SK-N-SH (cell line): ENCODE measurements around the gene DIRAS1. TPM values are rescaled to one million over a fixed set of nuclear protein-coding genes. Genes with fewer than 3 reads are reported as not detected.
A peak's percentile ranks its signal among the peaks of the same experiment; 100 is the strongest.

Source experiments
- CTCF ChIA-PET: fragments of 300-600, 350-600 bp; formaldehyde crosslinking; extraction: SDS; loops from one replicate; lab custom pipeline; 2021; lab: Yijun Ruan, JAX
- POLR2A ChIA-PET: fragments of 350-600 bp; sonication (Branson Sonifier 250); formaldehyde crosslinking; extraction: SDS; loops from one replicate; lab custom pipeline; 2020; ENCODE audit warnings: antibody characterized with exemption, inconsistent platforms; lab: Yijun Ruan, JAX
- DNase-seq: peaks from one replicate; pipeline ENCODE4 v3.0.0; 2012
- H2AFZ ChIP-seq: fragments of 200-600 bp; sonication (generic); 2 replicates; pipeline ENCODE4 v1.8.1; 2016; ENCODE audit warnings: antibody characterized with exemption, mild to moderate bottlenecking, low read depth
- H3F3A ChIP-seq: fragments of 200-600 bp; sonication (generic); replicated peaks from 2 replicates; pipeline ENCODE3; 2016; ENCODE audit warnings: antibody characterized with exemption, mild to moderate bottlenecking; ENCODE audit not compliant: insufficient read depth
- H3K27ac ChIP-seq, 2 experiments: fragments of 200-500 bp in 1 of 2; fragments of 200-600 bp in 1 of 2; sonication (Bioruptor generic) in 1 of 2; sonication (generic), shearing (Covaris generic) in 1 of 2; 2 replicates each; pipeline versions ENCODE4 v1.5.1 to v1.6.1; 2014 to 2016; ENCODE audit warnings: low read depth in 2 of 2, inconsistent platforms in 1 of 2, low read length in 1 of 2, mild to moderate bottlenecking in 1 of 2, mixed read lengths in 1 of 2
- H3K27me3 ChIP-seq: fragments of 200-600 bp; sonication (generic), shearing (Covaris generic); 2 replicates; pipeline ENCODE4 v1.6.1; 2016; ENCODE audit warnings: mixed run types; ENCODE audit not compliant: insufficient read depth
- H3K36me3 ChIP-seq, 2 experiments: fragments of 200-500 bp in 1 of 2; fragments of 200-600 bp in 1 of 2; sonication (Bioruptor generic) in 1 of 2; sonication (generic) in 1 of 2; replicated peaks in 1 of 2; 2 replicates each; pipeline versions ENCODE3 to v1.5.1; 2014 to 2016; ENCODE audit warnings: low read length in 1 of 2, mild to moderate bottlenecking in 1 of 2; ENCODE audit not compliant: insufficient read depth in 2 of 2, control insufficient read depth in 1 of 2
- H3K4me1 ChIP-seq, 2 experiments: fragments of 200-500 bp in 1 of 2; fragments of 200-600 bp in 1 of 2; sonication (Bioruptor generic) in 1 of 2; sonication (generic), shearing (Covaris generic) in 1 of 2; 2 replicates each; pipeline versions ENCODE4 v1.5.1 to v1.6.1; 2014 to 2016; ENCODE audit warnings: low read depth in 1 of 2, low read length in 1 of 2, mixed run types in 1 of 2; ENCODE audit not compliant: insufficient read depth in 2 of 2, control insufficient read depth in 1 of 2
- H3K4me2 ChIP-seq: fragments of 200-600 bp; sonication (generic), shearing (Covaris generic); 2 replicates; pipeline ENCODE4 v1.6.1; 2017; ENCODE audit warnings: mixed run types
- H3K4me3 ChIP-seq, 2 experiments: fragments of 200-500 bp in 1 of 2; fragments of 200-600 bp in 1 of 2; sonication (Bioruptor generic) in 1 of 2; sonication (generic), shearing (Covaris generic) in 1 of 2; 2 replicates each; pipeline versions ENCODE4 v1.5.1 to v1.8.1; 2014 to 2016; ENCODE audit warnings: low read depth in 2 of 2, inconsistent platforms in 1 of 2, low read length in 1 of 2, mild to moderate bottlenecking in 1 of 2, mixed read lengths in 1 of 2, moderate library complexity in 1 of 2
- H3K79me2 ChIP-seq: fragments of 200-600 bp; sonication (generic); 2 replicates; pipeline ENCODE4 v1.8.1; 2017; ENCODE audit warnings: mild to moderate bottlenecking; ENCODE audit not compliant: insufficient read depth
- H3K9ac ChIP-seq: fragments of 200-600 bp; sonication (generic); 2 replicates; pipeline ENCODE4 v1.6.1; 2017; ENCODE audit warnings: mixed run types
- H3K9me2 ChIP-seq: fragments of 200-600 bp; sonication (generic); 2 replicates; pipeline ENCODE4 v1.6.1; 2017; ENCODE audit warnings: mixed run types
- H3K9me3 ChIP-seq: fragments of 200-600 bp; sonication (generic); 2 replicates; pipeline ENCODE4 v1.6.1; 2017; ENCODE audit warnings: mixed run types, mild to moderate bottlenecking, moderate library complexity
- H4K20me1 ChIP-seq: fragments of 200-600 bp; sonication (generic); 2 replicates; pipeline ENCODE4 v1.6.1; 2017; ENCODE audit warnings: mild to moderate bottlenecking, mixed run types; ENCODE audit not compliant: insufficient read depth
- CHD2 ChIP-seq: fragments of 150-350 bp; IDR thresholded peaks from 2 replicates; pipeline ENCODE4 v1.6.1; 2018; ENCODE audit warnings: low read length; ENCODE audit not compliant: partially characterized antibody
- ELF1 ChIP-seq: IDR thresholded peaks from 2 replicates; pipeline ENCODE4 v1.4.0; 2012
- GABPA ChIP-seq: IDR thresholded peaks from 2 replicates; pipeline ENCODE4 v1.4.0; 2012; ENCODE audit warnings: low read depth, mild to moderate bottlenecking
- GATA2 ChIP-seq: sonication (generic); formaldehyde crosslinking; IDR thresholded peaks from 2 replicates; pipeline ENCODE4 v1.5.0; 2020; ENCODE audit warnings: mild to moderate bottlenecking, missing genetic modification reagents
- JUND ChIP-seq: IDR thresholded peaks from 2 replicates; pipeline ENCODE4 v1.4.0; 2012
- MAX ChIP-seq: IDR thresholded peaks from 2 replicates; pipeline ENCODE4 v1.4.0; 2012; ENCODE audit warnings: low read depth
- MXI1 ChIP-seq: IDR thresholded peaks from 2 replicates; pipeline ENCODE4 v1.6.1; 2012; ENCODE audit warnings: mild to moderate bottlenecking, low read depth, low read length, improper control_type of control experiment
- NFIC ChIP-seq: IDR thresholded peaks from 2 replicates; pipeline ENCODE4 v1.4.0; 2012; ENCODE audit warnings: borderline replicate concordance
- NRF1 ChIP-seq: IDR thresholded peaks from 2 replicates; pipeline ENCODE4 v1.6.1; 2012; ENCODE audit warnings: low read depth, mild to moderate bottlenecking, low read length
- POLR2AphosphoS5 ChIP-seq: IDR thresholded peaks from 2 replicates; pipeline ENCODE4 v1.6.1; 2012; ENCODE audit warnings: low read depth, low read length
- RAD21 ChIP-seq: IDR thresholded peaks from 2 replicates; pipeline ENCODE4 v1.6.1; 2012; ENCODE audit warnings: mild to moderate bottlenecking, low read length
- RCOR1 ChIP-seq: fragments of 150-350 bp; IDR thresholded peaks from 2 replicates; pipeline ENCODE4 v1.6.1; 2017; ENCODE audit warnings: antibody characterized with exemption, low read length
- RXRA ChIP-seq: IDR thresholded peaks from 2 replicates; pipeline ENCODE4 v1.4.0; 2012; ENCODE audit warnings: low read depth, mild to moderate bottlenecking, borderline replicate concordance
- SIN3A ChIP-seq: IDR thresholded peaks from 2 replicates; pipeline ENCODE4 v1.6.1; 2012; ENCODE audit warnings: low read depth, mild to moderate bottlenecking, low read length, moderate library complexity, borderline replicate concordance
- SMC3 ChIP-seq: IDR thresholded peaks from 2 replicates; pipeline ENCODE4 v1.6.1; 2012; ENCODE audit warnings: low read depth, low read length, improper control_type of control experiment
- TAF1 ChIP-seq: IDR thresholded peaks from 2 replicates; pipeline ENCODE4 v1.6.1; 2012; ENCODE audit warnings: low read depth, mild to moderate bottlenecking, low read length, moderate library complexity, borderline replicate concordance
- TEAD4 ChIP-seq: IDR thresholded peaks from 2 replicates; pipeline ENCODE4 v1.4.0; 2012; ENCODE audit warnings: mild to moderate bottlenecking, borderline replicate concordance; ENCODE audit not compliant: insufficient read depth
- USF2 ChIP-seq: fragments of 150-350 bp; IDR thresholded peaks from 2 replicates; pipeline ENCODE4 v1.6.1; 2017; ENCODE audit warnings: antibody characterized with exemption, low read length, low read depth, borderline replicate concordance
- WGBS: methylation state at CpG from one replicate; pipeline ENCODE4 v1.1.6; 2017; ENCODE audit warnings: low lambda C conversion rate; 5-methylcytosine and 5-hydroxymethylcytosine counted together
- polyA plus RNA-seq, 3 experiments: library from polyadenylated mRNA; depleted of rRNA; stranded (reverse); fragments of >200 nt; gene quantifications; 2 replicates each; pipeline ENCODE4 v1.2.3, GENCODE V29; 2012
- TF ChIP-seq, protein P1 (sequence below): IDR thresholded peaks from 2 replicates; pipeline ENCODE4 v1.4.0; 2012; ENCODE audit warnings: low read depth, borderline replicate concordance
- TF ChIP-seq, protein P2 (sequence below): IDR thresholded peaks from 2 replicates; pipeline ENCODE4 v1.4.0; 2012; ENCODE audit warnings: low read depth, borderline replicate concordance

The DIRAS1 gene
- polyA plus RNA-seq, 1 of the 3 experiments (the other 2 are of a cell fraction): 9.0 TPM

- no peak overlapping the region for H3K27ac ChIP-seq
- H3K4me3 ChIP-seq: peak overlapping the region in 1 of 2 experiments; percentile 94; a peak in 1 of 4 replicates
- H2AFZ ChIP-seq: no peak overlapping the region
Measured at GRCh38 chr19:2740314-2740656, 19.1 kb upstream of the DIRAS1 start.

GRCh38 chr19:2739602-2740313 is 18.6 kb upstream of the DIRAS1 start, which contains the start of gene SLC39A3:
TSS of gene SLC39A3 (minus strand) at chr19:2740017. CDS start at chr19:2737257, 2,760 bp downstream.
- Histone ChIP-seq H3K9me3 (no peaks in the 10 kb centered on the region), H2AFZ (peak within 1 kb of the TSS; percentile 86), H3F3A (no peaks in the 10 kb centered on the region), H3K36me3 (peaks cover 2 to 22% of the 10 kb centered on the region in 2 experiments), H3K9me2 (no peaks in the 10 kb centered on the region), H4K20me1 (no peaks in the 10 kb centered on the region), H3K27ac (no peak within 1 kb of the TSS; a peak in 1 of 4 replicates), H3K4me3 (peak within 1 kb of the TSS; percentile 84 to 94), H3K27me3 (peaks cover 1% of the 10 kb centered on the region; the same call in 1 of the 2 replicates), H3K4me1 (peaks cover 0 to 5% of the 10 kb centered on the region in 2 experiments; a peak in 1 of 4 replicates), H3K79me2 (peaks cover 15% of the 10 kb centered on the region), H3K4me2 (peak within 1 kb of the TSS; percentile 85), H3K9ac (peak within 1 kb of the TSS; percentile 71)
- ChIA-PET POLR2A (interaction anchor here (0.7 to 1.4 kb wide), 2 partner anchors 12 to 49 kb away, joined by 3 to 7 read pairs; no protein-coding TSS in a partner anchor), CTCF (interaction anchor here (0.6 to 3.9 kb wide), 9 partner anchors 9 to 884 kb away, joined by 3 to 23 read pairs (median 3); partner anchors contain the start of genes LMNB2 and ZNF554)
- whole genome bisulfite sequencing: 6% methylated on average over 12 of the region's 64 CpGs
- DNase-seq: peak; percentile 100
- 0 out of 2 replicates have a peak, but pooled peaks have one; percentile 11 for TF ChIP-seq TEAD4
- TF ChIP-seq NFIC: no peak; the same call in 1 of the 2 replicates
- TF ChIP-seq SIN3A: peak; percentile 98
- TF ChIP-seq RAD21: no peak
- peak; percentile 67; the same call in 1 of the 2 replicates for TF ChIP-seq MXI1
- TF ChIP-seq TAF1: peak; percentile 54
- TF ChIP-seq SMC3: no peak
- TF ChIP-seq USF2: no peak
- TF ChIP-seq RXRA: no peak
- TF ChIP-seq GATA2 (CRISPR knock-in tag): no peak
- TF ChIP-seq GABPA: peak; percentile 91
- peak; percentile 67 for TF ChIP-seq ELF1
- no peak; the same call in 1 of the 2 replicates for TF ChIP-seq NRF1
- TF ChIP-seq RCOR1: peak; percentile 75
- no peak for TF ChIP-seq JUND
- TF ChIP-seq CHD2: peak; percentile 87

More at GRCh38 chr19:2740314-2740656, 19.1 kb upstream of the DIRAS1 start:
- peaks cover 0 to 5% of the 10 kb centered on the region in 2 experiments; a peak in 1 of 4 replicates for H3K4me1 ChIP-seq
- TF ChIP-seq, protein P1, sequence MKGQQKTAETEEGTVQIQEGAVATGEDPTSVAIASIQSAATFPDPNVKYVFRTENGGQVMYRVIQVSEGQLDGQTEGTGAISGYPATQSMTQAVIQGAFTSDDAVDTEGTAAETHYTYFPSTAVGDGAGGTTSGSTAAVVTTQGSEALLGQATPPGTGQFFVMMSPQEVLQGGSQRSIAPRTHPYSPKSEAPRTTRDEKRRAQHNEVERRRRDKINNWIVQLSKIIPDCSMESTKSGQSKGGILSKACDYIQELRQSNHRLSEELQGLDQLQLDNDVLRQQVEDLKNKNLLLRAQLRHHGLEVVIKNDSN: no peak
- no peak for TF ChIP-seq MAX
- TF ChIP-seq GABPA: no peak
- TF ChIP-seq CHD2: no peak
- TF ChIP-seq GATA2 (CRISPR knock-in tag): no peak
- TF ChIP-seq POLR2AphosphoS5: no peak
- TF ChIP-seq MXI1: no peak
- TF ChIP-seq, protein P2, sequence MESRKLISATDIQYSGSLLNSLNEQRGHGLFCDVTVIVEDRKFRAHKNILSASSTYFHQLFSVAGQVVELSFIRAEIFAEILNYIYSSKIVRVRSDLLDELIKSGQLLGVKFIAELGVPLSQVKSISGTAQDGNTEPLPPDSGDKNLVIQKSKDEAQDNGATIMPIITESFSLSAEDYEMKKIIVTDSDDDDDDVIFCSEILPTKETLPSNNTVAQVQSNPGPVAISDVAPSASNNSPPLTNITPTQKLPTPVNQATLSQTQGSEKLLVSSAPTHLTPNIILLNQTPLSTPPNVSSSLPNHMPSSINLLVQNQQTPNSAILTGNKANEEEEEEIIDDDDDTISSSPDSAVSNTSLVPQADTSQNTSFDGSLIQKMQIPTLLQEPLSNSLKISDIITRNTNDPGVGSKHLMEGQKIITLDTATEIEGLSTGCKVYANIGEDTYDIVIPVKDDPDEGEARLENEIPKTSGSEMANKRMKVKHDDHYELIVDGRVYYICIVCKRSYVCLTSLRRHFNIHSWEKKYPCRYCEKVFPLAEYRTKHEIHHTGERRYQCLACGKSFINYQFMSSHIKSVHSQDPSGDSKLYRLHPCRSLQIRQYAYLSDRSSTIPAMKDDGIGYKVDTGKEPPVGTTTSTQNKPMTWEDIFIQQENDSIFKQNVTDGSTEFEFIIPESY: no peak
- no peak for TF ChIP-seq ELF1
- TF ChIP-seq, all 33 proteins: peak for 0
- WGBS: 44% methylated on average over 13 of the region's 13 CpGs
- Histone ChIP-seq H3K27me3 (peaks cover 5% of the 10 kb centered on the region; the same call in 1 of the 2 replicates), H3F3A (no peaks in the 10 kb centered on the region), H3K9me3 (no peaks in the 10 kb centered on the region), H3K4me2 (no peak overlapping the region), H4K20me1 (no peaks in the 10 kb centered on the region), H3K79me2 (peaks cover 15% of the 10 kb centered on the region), H3K9me2 (no peaks in the 10 kb centered on the region), H3K36me3 (peaks cover 2 to 18% of the 10 kb centered on the region in 2 experiments), H3K9ac (no peak overlapping the region)
- no peak for DNase-seq
- ChIA-PET POLR2A (interaction anchor here (0.7 kb wide), 1 partner anchor 48 kb away, joined by 3 read pairs; no protein-coding TSS in a partner anchor), CTCF (interaction anchor here (0.6 to 3.9 kb wide), 6 partner anchors 8 to 884 kb away, joined by 3 to 23 read pairs (median 5); partner anchors contain the start of gene ZNF554)
